ENCODE measurements around the gene SLC7A14. TPM values are rescaled to one million over a fixed set of nuclear protein-coding genes. Genes with fewer than 3 reads are reported as not detected.

SLC7A14 gene
- total RNA-seq, 1 experiment from 2014 or later = not detected

DNA sequence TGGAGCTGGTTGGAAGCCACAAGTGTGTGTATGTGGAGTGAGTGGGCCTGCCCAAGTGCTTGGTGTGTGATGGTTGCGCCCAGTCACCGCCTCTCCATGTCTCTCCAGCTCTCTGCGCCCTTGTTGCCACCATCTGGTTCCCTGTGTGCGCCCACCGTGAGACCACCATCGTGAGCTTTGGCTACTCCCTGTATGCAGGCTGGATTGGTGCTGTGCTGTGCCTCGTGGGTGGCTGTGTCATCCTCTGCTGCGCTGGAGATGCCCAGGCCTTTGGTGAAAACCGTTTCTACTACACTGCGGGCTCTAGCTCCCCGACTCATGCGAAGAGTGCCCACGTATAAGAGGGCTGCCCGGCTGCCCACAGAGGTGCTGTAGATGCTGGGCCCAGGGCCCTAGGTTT, 153.5 kb downstream of the SLC7A14 start:
- Histone ChIP-seq H2AFZ (ENCODE audit: low read length) (no peak overlapping the region), H3K4me3 (ENCODE audit: low read length) (no peak overlapping the region), H3K9me2 (replicated peaks; ENCODE audit: low read length) (no peaks in the 10 kb centered on the region), H3K9me3 (ENCODE audit: low read length) (no peaks in the 10 kb centered on the region), H3K79me2 (ENCODE audit: low read length) (no peaks in the 10 kb centered on the region), H3K36me3 (ENCODE audit: low read depth, low read length) (0 out of 2 replicates have a peak, but pooled peaks cover 10% of the 10 kb centered on the region), H3K9ac (ENCODE audit: low read length) (no peak overlapping the region), H3K27ac (ENCODE audit: low read length) (no peak overlapping the region), H3F3A (ENCODE audit: low read length, unreplicated experiment) (no peaks in the 10 kb centered on the region), H3K27me3 (ENCODE audit: low read length) (no peaks in the 10 kb centered on the region), H3K4me1 (ENCODE audit: insufficient read depth, low read length) (no peaks in the 10 kb centered on the region), H4K20me1 (ENCODE audit: low read length) (no peaks in the 10 kb centered on the region), H3K4me2 (ENCODE audit: low read length) (no peak overlapping the region)
- BruUV-seq (replicated peaks) = no TSS peak
- intact Hi-C loops (cut with micrococcal nuclease) = no loop called here
- DNase-seq (no peak), ATAC-seq (no peak)
- CTCF ChIA-PET = interaction anchor here (0.7 kb wide), 1 partner anchor 18 kb away, joined by 3 read pairs; no protein-coding TSS in a partner anchor
- no peak for TF ChIP-seq EZH2 (IDR thresholded peaks at IDR 0.05; ENCODE audit: low read length, unreplicated experiment)
- POLR2A ChIA-PET (ENCODE audit: unreplicated experiment) = no interaction called here

DNA sequence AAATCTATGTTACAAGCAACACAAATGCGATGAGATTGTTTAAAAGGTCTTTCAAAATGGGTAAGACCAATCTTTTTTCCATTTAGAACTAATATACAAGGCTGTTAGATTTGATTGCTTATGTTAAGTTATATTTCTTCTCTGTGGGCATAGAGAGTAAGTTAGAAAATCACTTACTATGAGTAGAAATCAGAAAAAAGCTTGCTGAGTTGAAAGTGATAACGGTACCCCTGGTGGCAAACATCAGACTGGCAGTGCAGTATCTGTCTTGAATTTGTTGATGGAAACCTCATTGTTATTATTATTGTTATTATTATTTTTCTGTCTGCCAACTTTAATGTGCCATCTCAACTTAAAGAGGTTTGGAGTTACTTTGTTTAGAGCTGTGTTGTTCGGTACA, 154.8 kb downstream of the SLC7A14 start:
- no peak for DNase-seq
- H3K9ac ChIP-seq (ENCODE audit: low read length) = no peak overlapping the region
- no peak overlapping the region for H3K27ac ChIP-seq (ENCODE audit: low read length)
- no peak overlapping the region for H2AFZ ChIP-seq (ENCODE audit: low read length)
- no peak overlapping the region for H3K4me2 ChIP-seq (ENCODE audit: low read length)
- no peaks in the 10 kb centered on the region for H3F3A ChIP-seq (ENCODE audit: low read length, unreplicated experiment)
- H3K9me2 ChIP-seq (replicated peaks; ENCODE audit: low read length) = no peaks in the 10 kb centered on the region
- no peaks in the 10 kb centered on the region for H4K20me1 ChIP-seq (ENCODE audit: low read length)
- no peaks in the 10 kb centered on the region for H3K27me3 ChIP-seq (ENCODE audit: low read length)
- intact Hi-C loops (cut with micrococcal nuclease) = no loop called here
- H3K4me1 ChIP-seq (ENCODE audit: insufficient read depth, low read length) = no peaks in the 10 kb centered on the region
- H3K4me3 ChIP-seq (ENCODE audit: low read length) = no peak overlapping the region
- ChIA-PET POLR2A (ENCODE audit: unreplicated experiment) (no interaction called here), CTCF (no interaction called here)
- no TSS peak for BruUV-seq (replicated peaks)
- H3K79me2 ChIP-seq (ENCODE audit: low read length) = no peaks in the 10 kb centered on the region
- no peak for TF ChIP-seq EZH2 (IDR thresholded peaks at IDR 0.05; ENCODE audit: low read length, unreplicated experiment)
- H3K9me3 ChIP-seq (ENCODE audit: low read length) = no peaks in the 10 kb centered on the region
- ATAC-seq = no peak
- H3K36me3 ChIP-seq (ENCODE audit: low read depth, low read length) = 0 out of 2 replicates have a peak, but pooled peaks cover 10% of the 10 kb centered on the region

DNA sequence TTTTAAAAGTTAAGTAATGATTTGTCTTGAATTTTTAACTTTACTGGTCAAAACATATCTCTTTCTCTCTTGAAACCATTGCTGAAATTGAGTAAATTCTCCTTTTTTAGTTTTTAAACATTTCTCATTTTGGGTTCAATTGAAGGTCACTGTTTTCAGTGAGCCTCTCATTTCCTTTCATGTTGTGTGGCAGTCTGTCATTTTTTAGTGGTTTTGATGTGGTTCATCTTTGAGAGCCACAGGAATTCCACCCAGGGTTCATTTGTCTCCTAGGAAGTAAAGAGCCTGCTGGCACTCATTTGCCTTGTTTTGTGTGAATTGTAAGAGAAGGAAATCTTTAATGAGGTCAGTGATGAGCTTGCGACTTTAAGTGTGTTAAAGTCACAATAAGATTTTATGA, 156.8 kb downstream of the SLC7A14 start:
- Histone ChIP-seq H3K36me3 (ENCODE audit: low read depth, low read length) (0 out of 2 replicates have a peak, but pooled peaks cover under 1% of the 10 kb centered on the region), H3K27ac (ENCODE audit: low read length) (no peak overlapping the region), H3F3A (ENCODE audit: low read length, unreplicated experiment) (no peaks in the 10 kb centered on the region), H2AFZ (ENCODE audit: low read length) (no peak overlapping the region), H3K4me3 (ENCODE audit: low read length) (no peak overlapping the region), H4K20me1 (ENCODE audit: low read length) (no peaks in the 10 kb centered on the region), H3K27me3 (ENCODE audit: low read length) (no peaks in the 10 kb centered on the region), H3K9me3 (ENCODE audit: low read length) (no peaks in the 10 kb centered on the region), H3K4me1 (ENCODE audit: insufficient read depth, low read length) (no peaks in the 10 kb centered on the region), H3K4me2 (ENCODE audit: low read length) (no peak overlapping the region), H3K9me2 (replicated peaks; ENCODE audit: low read length) (no peaks in the 10 kb centered on the region), H3K9ac (ENCODE audit: low read length) (no peak overlapping the region), H3K79me2 (ENCODE audit: low read length) (no peaks in the 10 kb centered on the region)
- intact Hi-C loops (cut with micrococcal nuclease) = no loop called here
- ATAC-seq (no peak), DNase-seq (no peak)
- POLR2A ChIA-PET (ENCODE audit: unreplicated experiment) = no interaction called here
- TF ChIP-seq, protein P1, sequence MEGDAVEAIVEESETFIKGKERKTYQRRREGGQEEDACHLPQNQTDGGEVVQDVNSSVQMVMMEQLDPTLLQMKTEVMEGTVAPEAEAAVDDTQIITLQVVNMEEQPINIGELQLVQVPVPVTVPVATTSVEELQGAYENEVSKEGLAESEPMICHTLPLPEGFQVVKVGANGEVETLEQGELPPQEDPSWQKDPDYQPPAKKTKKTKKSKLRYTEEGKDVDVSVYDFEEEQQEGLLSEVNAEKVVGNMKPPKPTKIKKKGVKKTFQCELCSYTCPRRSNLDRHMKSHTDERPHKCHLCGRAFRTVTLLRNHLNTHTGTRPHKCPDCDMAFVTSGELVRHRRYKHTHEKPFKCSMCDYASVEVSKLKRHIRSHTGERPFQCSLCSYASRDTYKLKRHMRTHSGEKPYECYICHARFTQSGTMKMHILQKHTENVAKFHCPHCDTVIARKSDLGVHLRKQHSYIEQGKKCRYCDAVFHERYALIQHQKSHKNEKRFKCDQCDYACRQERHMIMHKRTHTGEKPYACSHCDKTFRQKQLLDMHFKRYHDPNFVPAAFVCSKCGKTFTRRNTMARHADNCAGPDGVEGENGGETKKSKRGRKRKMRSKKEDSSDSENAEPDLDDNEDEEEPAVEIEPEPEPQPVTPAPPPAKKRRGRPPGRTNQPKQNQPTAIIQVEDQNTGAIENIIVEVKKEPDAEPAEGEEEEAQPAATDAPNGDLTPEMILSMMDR (conservative IDR thresholded peaks at IDR 0.05; ENCODE audit: low read depth, low read length) = no peak
- TF ChIP-seq EZH2 (IDR thresholded peaks at IDR 0.05; ENCODE audit: low read length, unreplicated experiment) (no peak), EZH2phosphoT487 (IDR thresholded peaks at IDR 0.05; ENCODE audit: borderline replicate concordance, low read length) (no peak)
- CTCF ChIA-PET = interaction anchor here (0.6 kb wide), 2 partner anchors 408 to 409 kb away, joined by 3 to 5 read pairs; no protein-coding TSS in a partner anchor
- no TSS peak for BruUV-seq (replicated peaks)

DNA sequence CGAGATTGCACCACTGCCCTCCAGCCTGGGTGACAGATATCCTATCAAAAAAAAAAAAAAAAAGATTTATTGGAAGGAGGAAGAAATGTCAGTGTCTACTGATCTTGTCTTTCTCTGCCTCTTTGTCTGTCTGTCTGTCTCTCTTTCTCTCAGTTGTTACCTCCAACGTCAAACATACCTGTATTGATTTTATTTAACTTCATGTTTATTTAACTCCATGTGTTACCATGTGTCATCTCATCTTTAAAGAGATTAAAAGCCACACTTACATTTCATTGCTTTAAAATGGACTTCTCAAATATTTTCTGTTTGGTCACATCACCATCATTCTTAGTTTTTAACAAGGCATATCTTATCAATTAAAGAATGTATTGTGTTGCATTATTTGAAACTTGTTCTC, 157.8 kb downstream of the SLC7A14 start:
- Histone ChIP-seq H3K79me2 (ENCODE audit: low read length) (no peaks in the 10 kb centered on the region), H3K4me3 (ENCODE audit: low read length) (no peak overlapping the region), H4K20me1 (ENCODE audit: low read length) (no peaks in the 10 kb centered on the region), H3K4me1 (ENCODE audit: insufficient read depth, low read length) (no peaks in the 10 kb centered on the region), H3K36me3 (ENCODE audit: low read depth, low read length) (no peaks in the 10 kb centered on the region), H3K9me2 (replicated peaks; ENCODE audit: low read length) (no peaks in the 10 kb centered on the region), H2AFZ (ENCODE audit: low read length) (no peak overlapping the region), H3K9me3 (ENCODE audit: low read length) (no peaks in the 10 kb centered on the region), H3K27ac (ENCODE audit: low read length) (no peak overlapping the region), H3K9ac (ENCODE audit: low read length) (no peak overlapping the region), H3K27me3 (ENCODE audit: low read length) (no peaks in the 10 kb centered on the region), H3F3A (ENCODE audit: low read length, unreplicated experiment) (no peaks in the 10 kb centered on the region), H3K4me2 (ENCODE audit: low read length) (no peak overlapping the region)
- ChIA-PET POLR2A (ENCODE audit: unreplicated experiment) (no interaction called here), CTCF (no interaction called here)
- intact Hi-C loops (cut with micrococcal nuclease) = no loop called here
- BruUV-seq (replicated peaks) = no TSS peak
- DNase-seq (no peak), ATAC-seq (no peak)
- TF ChIP-seq, protein P1 (conservative IDR thresholded peaks at IDR 0.05; ENCODE audit: low read depth, low read length) = no peak
- no peak for TF ChIP-seq EZH2phosphoT487 (IDR thresholded peaks at IDR 0.05; ENCODE audit: borderline replicate concordance, low read length)
- no peak for TF ChIP-seq EZH2 (IDR thresholded peaks at IDR 0.05; ENCODE audit: low read length, unreplicated experiment)

All from PC-3 (cell line).